Liver (tissue), 3 donors: ENCODE results near the gene RHOU.

Experiments
- EGR1 ChIP-seq, 2 donors: IDR thresholded peaks; 2 replicates each; pipeline ENCODE4 v1.6.1; 2016 to 2018; ENCODE audit warnings: antibody characterized with exemption in 2 of 2, low read depth in 2 of 2
- GABPA ChIP-seq, 2 donors: IDR thresholded peaks in 1 of 2; conservative IDR thresholded peaks in 1 of 2; 2 replicates each; pipeline ENCODE4 v1.6.1; 2016; ENCODE audit warnings: antibody characterized with exemption in 2 of 2, mild to moderate bottlenecking in 1 of 2, moderate library complexity in 1 of 2
- HNF4G ChIP-seq: IDR thresholded peaks from 2 replicates; pipeline ENCODE4 v1.6.1; 2016; ENCODE audit warnings: antibody characterized with exemption
- JUND ChIP-seq, 2 donors: IDR thresholded peaks; 2 replicates each; pipeline ENCODE4 v1.6.1; 2016; ENCODE audit warnings: antibody characterized with exemption in 2 of 2
- NR2F2 ChIP-seq: IDR thresholded peaks from 2 replicates; pipeline ENCODE4 v1.6.1; 2016; ENCODE audit warnings: antibody characterized with exemption
- RAD21 ChIP-seq, 2 donors: IDR thresholded peaks; 2 replicates each; pipeline ENCODE4 v1.6.1; 2016; ENCODE audit warnings: antibody characterized with exemption in 2 of 2, mild to moderate bottlenecking in 2 of 2
- RXRA ChIP-seq, 2 donors: IDR thresholded peaks; 2 replicates each; pipeline ENCODE4 v1.6.1; 2017 to 2018; ENCODE audit warnings: antibody characterized with exemption in 2 of 2, mild to moderate bottlenecking in 1 of 2
- TAF1 ChIP-seq: conservative IDR thresholded peaks from 2 replicates; pipeline ENCODE4 v1.6.1; 2016; ENCODE audit warnings: antibody characterized with exemption, mild to moderate bottlenecking
- YY1 ChIP-seq: IDR thresholded peaks from 2 replicates; pipeline ENCODE4 v1.6.1; 2016; ENCODE audit warnings: antibody characterized with exemption, mild to moderate bottlenecking
- TF ChIP-seq, protein P1 (sequence below): fragments of 150-350 bp; IDR thresholded peaks from 2 replicates; pipeline ENCODE4 v1.5.1; 2017; ENCODE audit warnings: improper control_type of control experiment, low read depth, low read length; ENCODE audit not compliant: missing input control
- TF ChIP-seq, protein P2 (sequence below): IDR thresholded peaks from 2 replicates; pipeline ENCODE4 v1.6.1; 2016; ENCODE audit warnings: antibody characterized with exemption
- TF ChIP-seq, protein P3 (sequence below): IDR thresholded peaks from 2 replicates; pipeline ENCODE4 v1.6.1; 2016; ENCODE audit warnings: antibody characterized with exemption, mild to moderate bottlenecking
- TF ChIP-seq, protein P4 (sequence below): IDR thresholded peaks from 2 replicates; pipeline ENCODE4 v1.6.1; 2016; ENCODE audit warnings: antibody characterized with exemption
- TF ChIP-seq, protein P5 (sequence below): IDR thresholded peaks from 2 replicates; pipeline ENCODE4 v1.6.1; 2016; ENCODE audit warnings: antibody characterized with exemption
- donor health status: healthy.
- donor health status: healthy.

DNA sequence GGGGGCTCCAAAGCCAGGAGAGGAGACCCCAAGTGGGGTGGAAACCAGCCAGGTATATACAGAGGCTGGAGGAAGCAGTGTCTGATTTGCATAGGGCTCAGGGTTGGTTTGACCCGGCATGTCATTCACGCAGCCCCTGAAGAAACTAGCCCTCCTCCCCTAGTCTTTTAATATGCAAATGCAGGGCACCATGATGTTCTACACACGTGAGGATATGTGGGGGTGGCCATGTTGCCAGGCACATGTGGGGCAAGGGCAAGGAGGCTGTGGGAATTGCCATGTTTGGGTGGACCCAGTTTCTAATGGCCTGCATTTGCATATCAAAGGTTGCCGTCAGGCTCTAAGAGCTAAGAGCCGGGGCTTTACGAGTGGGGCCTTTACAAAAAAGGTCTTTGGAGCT lies 12.0 kb upstream of the RHOU start:
- TF ChIP-seq, protein P1, sequence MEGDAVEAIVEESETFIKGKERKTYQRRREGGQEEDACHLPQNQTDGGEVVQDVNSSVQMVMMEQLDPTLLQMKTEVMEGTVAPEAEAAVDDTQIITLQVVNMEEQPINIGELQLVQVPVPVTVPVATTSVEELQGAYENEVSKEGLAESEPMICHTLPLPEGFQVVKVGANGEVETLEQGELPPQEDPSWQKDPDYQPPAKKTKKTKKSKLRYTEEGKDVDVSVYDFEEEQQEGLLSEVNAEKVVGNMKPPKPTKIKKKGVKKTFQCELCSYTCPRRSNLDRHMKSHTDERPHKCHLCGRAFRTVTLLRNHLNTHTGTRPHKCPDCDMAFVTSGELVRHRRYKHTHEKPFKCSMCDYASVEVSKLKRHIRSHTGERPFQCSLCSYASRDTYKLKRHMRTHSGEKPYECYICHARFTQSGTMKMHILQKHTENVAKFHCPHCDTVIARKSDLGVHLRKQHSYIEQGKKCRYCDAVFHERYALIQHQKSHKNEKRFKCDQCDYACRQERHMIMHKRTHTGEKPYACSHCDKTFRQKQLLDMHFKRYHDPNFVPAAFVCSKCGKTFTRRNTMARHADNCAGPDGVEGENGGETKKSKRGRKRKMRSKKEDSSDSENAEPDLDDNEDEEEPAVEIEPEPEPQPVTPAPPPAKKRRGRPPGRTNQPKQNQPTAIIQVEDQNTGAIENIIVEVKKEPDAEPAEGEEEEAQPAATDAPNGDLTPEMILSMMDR = no peak
- TF ChIP-seq, protein P2, sequence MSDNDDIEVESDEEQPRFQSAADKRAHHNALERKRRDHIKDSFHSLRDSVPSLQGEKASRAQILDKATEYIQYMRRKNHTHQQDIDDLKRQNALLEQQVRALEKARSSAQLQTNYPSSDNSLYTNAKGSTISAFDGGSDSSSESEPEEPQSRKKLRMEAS = no peak
- TF ChIP-seq EGR1 (IDR thresholded peaks at IDR 0.05; ENCODE audit: low read depth in 2 of 2) (no peak), HNF4G (no peak), TAF1 (no peak), RXRA (IDR thresholded peaks at IDR 0.05) (no peak), RAD21 (IDR thresholded peaks at IDR 0.05) (no peak), YY1 (no peak), GABPA (IDR thresholded peaks at IDR 0.05 in 1 of 2, conservative IDR thresholded peaks at IDR 0.05 in 1 of 2) (no peak), NR2F2 (no peak), JUND (IDR thresholded peaks at IDR 0.05) (no peak)
- TF ChIP-seq, protein P3, sequence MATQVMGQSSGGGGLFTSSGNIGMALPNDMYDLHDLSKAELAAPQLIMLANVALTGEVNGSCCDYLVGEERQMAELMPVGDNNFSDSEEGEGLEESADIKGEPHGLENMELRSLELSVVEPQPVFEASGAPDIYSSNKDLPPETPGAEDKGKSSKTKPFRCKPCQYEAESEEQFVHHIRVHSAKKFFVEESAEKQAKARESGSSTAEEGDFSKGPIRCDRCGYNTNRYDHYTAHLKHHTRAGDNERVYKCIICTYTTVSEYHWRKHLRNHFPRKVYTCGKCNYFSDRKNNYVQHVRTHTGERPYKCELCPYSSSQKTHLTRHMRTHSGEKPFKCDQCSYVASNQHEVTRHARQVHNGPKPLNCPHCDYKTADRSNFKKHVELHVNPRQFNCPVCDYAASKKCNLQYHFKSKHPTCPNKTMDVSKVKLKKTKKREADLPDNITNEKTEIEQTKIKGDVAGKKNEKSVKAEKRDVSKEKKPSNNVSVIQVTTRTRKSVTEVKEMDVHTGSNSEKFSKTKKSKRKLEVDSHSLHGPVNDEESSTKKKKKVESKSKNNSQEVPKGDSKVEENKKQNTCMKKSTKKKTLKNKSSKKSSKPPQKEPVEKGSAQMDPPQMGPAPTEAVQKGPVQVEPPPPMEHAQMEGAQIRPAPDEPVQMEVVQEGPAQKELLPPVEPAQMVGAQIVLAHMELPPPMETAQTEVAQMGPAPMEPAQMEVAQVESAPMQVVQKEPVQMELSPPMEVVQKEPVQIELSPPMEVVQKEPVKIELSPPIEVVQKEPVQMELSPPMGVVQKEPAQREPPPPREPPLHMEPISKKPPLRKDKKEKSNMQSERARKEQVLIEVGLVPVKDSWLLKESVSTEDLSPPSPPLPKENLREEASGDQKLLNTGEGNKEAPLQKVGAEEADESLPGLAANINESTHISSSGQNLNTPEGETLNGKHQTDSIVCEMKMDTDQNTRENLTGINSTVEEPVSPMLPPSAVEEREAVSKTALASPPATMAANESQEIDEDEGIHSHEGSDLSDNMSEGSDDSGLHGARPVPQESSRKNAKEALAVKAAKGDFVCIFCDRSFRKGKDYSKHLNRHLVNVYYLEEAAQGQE = no peak
- TF ChIP-seq, protein P4, sequence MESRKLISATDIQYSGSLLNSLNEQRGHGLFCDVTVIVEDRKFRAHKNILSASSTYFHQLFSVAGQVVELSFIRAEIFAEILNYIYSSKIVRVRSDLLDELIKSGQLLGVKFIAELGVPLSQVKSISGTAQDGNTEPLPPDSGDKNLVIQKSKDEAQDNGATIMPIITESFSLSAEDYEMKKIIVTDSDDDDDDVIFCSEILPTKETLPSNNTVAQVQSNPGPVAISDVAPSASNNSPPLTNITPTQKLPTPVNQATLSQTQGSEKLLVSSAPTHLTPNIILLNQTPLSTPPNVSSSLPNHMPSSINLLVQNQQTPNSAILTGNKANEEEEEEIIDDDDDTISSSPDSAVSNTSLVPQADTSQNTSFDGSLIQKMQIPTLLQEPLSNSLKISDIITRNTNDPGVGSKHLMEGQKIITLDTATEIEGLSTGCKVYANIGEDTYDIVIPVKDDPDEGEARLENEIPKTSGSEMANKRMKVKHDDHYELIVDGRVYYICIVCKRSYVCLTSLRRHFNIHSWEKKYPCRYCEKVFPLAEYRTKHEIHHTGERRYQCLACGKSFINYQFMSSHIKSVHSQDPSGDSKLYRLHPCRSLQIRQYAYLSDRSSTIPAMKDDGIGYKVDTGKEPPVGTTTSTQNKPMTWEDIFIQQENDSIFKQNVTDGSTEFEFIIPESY = no peak
- TF ChIP-seq, protein P5, sequence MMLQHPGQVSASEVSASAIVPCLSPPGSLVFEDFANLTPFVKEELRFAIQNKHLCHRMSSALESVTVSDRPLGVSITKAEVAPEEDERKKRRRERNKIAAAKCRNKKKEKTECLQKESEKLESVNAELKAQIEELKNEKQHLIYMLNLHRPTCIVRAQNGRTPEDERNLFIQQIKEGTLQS = no peak
